SK-N-SH treated with all-trans-retinoic acid at 6 μM for 48 hours (cell line): Measurements from ENCODE around the gene ATP1A3.

ENCODE experiments used
- CSDC2 ChIP-seq: fragments of 250-450 bp; sonication (Bioruptor Pico); IDR thresholded peaks from 2 replicates; pipeline ENCODE4 v1.5.0; 2020; ENCODE audit warnings: mild to moderate bottlenecking, moderate library complexity
- ISL1 ChIP-seq: fragments of 250-450 bp; sonication (Bioruptor Pico); IDR thresholded peaks from 2 replicates; pipeline ENCODE4 v2.1.2; 2022; ENCODE audit warnings: mild to moderate bottlenecking, moderate library complexity
- TCF4 ChIP-seq: fragments of 250-450 bp; sonication (Bioruptor Pico); IDR thresholded peaks from 2 replicates; pipeline ENCODE4 v1.8.0; 2021; ENCODE audit warnings: mild to moderate bottlenecking, moderate library complexity, borderline replicate concordance
- ZFP3 ChIP-seq: fragments of 250-450 bp; sonication (Bioruptor Pico); IDR thresholded peaks from 2 replicates; pipeline ENCODE4 v1.5.0; 2020; ENCODE audit warnings: mild to moderate bottlenecking, moderate library complexity
- TF ChIP-seq, protein P1 (sequence below): fragments of 250-450 bp; sonication (Bioruptor Pico); IDR thresholded peaks from 2 replicates; pipeline ENCODE4 v1.5.0; 2020; ENCODE audit warnings: mild to moderate bottlenecking, moderate library complexity
- TF ChIP-seq, protein P2 (sequence below): fragments of 250-450 bp; sonication (Bioruptor Pico); IDR thresholded peaks from 2 replicates; pipeline ENCODE4 v1.8.0; 2020; ENCODE audit warnings: mild to moderate bottlenecking, moderate library complexity, borderline replicate concordance

DNA sequence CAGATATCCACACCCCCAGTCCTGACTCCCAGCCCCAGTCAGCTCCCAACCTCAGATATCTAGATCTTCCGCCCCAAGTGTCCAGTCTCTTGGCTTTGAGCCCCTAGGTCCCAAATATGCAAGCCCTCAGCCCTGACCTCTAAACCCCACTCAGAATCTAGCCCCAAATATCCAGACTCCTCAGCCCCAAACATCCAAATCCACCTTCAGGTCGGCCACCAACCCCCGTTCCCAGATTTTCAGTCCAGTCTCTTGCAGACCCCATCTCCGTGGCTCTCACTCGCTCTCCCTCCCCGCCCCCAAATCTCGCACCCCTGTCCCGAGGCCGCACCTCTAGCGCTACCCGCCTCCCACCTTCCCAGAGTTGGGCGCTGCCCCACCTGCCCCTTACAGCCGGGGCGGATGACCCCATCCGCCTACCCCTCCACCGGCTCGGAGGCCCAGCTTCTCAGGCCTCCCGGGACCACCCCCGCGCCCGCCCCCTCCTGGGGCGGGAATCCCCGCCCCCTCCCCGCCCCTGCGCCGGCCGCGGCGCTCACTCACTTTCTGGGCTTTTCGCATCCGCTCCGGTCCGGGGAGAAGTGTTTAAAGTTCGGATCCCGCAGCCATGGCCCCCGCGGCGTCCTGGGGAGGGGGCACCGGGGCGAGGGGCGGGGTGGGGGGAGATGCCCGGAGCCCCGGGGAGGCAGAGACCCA lies 66.4 kb downstream of the ATP1A3 start:
- TF ChIP-seq ZFP3: no peak
- TF ChIP-seq CSDC2: no peak
- TF ChIP-seq, protein P1, sequence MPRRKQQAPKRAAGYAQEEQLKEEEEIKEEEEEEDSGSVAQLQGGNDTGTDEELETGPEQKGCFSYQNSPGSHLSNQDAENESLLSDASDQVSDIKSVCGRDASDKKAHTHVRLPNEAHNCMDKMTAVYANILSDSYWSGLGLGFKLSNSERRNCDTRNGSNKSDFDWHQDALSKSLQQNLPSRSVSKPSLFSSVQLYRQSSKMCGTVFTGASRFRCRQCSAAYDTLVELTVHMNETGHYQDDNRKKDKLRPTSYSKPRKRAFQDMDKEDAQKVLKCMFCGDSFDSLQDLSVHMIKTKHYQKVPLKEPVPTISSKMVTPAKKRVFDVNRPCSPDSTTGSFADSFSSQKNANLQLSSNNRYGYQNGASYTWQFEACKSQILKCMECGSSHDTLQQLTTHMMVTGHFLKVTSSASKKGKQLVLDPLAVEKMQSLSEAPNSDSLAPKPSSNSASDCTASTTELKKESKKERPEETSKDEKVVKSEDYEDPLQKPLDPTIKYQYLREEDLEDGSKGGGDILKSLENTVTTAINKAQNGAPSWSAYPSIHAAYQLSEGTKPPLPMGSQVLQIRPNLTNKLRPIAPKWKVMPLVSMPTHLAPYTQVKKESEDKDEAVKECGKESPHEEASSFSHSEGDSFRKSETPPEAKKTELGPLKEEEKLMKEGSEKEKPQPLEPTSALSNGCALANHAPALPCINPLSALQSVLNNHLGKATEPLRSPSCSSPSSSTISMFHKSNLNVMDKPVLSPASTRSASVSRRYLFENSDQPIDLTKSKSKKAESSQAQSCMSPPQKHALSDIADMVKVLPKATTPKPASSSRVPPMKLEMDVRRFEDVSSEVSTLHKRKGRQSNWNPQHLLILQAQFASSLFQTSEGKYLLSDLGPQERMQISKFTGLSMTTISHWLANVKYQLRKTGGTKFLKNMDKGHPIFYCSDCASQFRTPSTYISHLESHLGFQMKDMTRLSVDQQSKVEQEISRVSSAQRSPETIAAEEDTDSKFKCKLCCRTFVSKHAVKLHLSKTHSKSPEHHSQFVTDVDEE (CRISPR knock-in tag): no peak
- TF ChIP-seq, protein P2, sequence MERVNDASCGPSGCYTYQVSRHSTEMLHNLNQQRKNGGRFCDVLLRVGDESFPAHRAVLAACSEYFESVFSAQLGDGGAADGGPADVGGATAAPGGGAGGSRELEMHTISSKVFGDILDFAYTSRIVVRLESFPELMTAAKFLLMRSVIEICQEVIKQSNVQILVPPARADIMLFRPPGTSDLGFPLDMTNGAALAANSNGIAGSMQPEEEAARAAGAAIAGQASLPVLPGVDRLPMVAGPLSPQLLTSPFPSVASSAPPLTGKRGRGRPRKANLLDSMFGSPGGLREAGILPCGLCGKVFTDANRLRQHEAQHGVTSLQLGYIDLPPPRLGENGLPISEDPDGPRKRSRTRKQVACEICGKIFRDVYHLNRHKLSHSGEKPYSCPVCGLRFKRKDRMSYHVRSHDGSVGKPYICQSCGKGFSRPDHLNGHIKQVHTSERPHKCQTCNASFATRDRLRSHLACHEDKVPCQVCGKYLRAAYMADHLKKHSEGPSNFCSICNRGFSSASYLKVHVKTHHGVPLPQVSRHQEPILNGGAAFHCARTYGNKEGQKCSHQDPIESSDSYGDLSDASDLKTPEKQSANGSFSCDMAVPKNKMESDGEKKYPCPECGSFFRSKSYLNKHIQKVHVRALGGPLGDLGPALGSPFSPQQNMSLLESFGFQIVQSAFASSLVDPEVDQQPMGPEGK (CRISPR knock-in tag): no peak
- no peak for TF ChIP-seq TCF4 (CRISPR knock-in tag)
- no peak for TF ChIP-seq ISL1 (CRISPR knock-in tag)
